D721Med (cell line): Measurements from ENCODE around the gene TTLL11.
A peak's percentile ranks its signal among the peaks of the same experiment; 100 is the strongest.
"Not testable (repeated sequence)": the region's sequence is repeated elsewhere in the genome, so short reads cannot be mapped to it uniquely, and the experiment has no call there.

Experiments used
- DNase-seq: peaks from one replicate; pipeline ENCODE4 v3.0.0; 2011; ENCODE audit warnings: low spot score; ENCODE audit not compliant: insufficient read length
- FAIRE-seq: peaks from 2 replicates; lab custom pipeline; 2011; peaks lifted over from hg19 to GRCh38; lab: Jason Lieb, UNC
- CTCF ChIP-seq: IDR thresholded peaks from 2 replicates; pipeline ENCODE4 v1.5.1; 2012; ENCODE audit warnings: mild to moderate bottlenecking, control low read depth; ENCODE audit not compliant: insufficient read depth; ENCODE audit errors: missing control alignments

The TTLL11 gene

GRCh38 chr9:122011818-122012498 lies 81.2 kb downstream of the TTLL11 start:
- DNase-seq (no peak), FAIRE-seq (no peak)
- TF ChIP-seq CTCF: no peak

- FAIRE-seq (no peak), DNase-seq (no peak)
- TF ChIP-seq CTCF: no peak
These were observed 84.5 kb downstream of the TTLL11 start for GRCh38 chr9:122008559-122008958.

- no peak for TF ChIP-seq CTCF
- DNase-seq: no peak
- no peak for FAIRE-seq
These were observed 85.3 kb downstream of the TTLL11 start for GRCh38 chr9:122007837-122008236.

- TF ChIP-seq CTCF: peak; percentile 35
- no peak for DNase-seq
- no peak for FAIRE-seq
These were observed 87.5 kb downstream of the TTLL11 start for GRCh38 chr9:122005597-122005996.

- DNase-seq (no peak), FAIRE-seq (no peak)
- TF ChIP-seq CTCF: no peak
These were observed 88.5 kb downstream of the TTLL11 start for GRCh38 chr9:122004589-122004988.

GRCh38 chr9:122001491-122002201 lies 91.5 kb downstream of the TTLL11 start:
- no peak for TF ChIP-seq CTCF
- FAIRE-seq (no peak), DNase-seq (no peak)

GRCh38 chr9:122000526-122000925 lies 92.6 kb downstream of the TTLL11 start:
- not testable (repeated sequence) for DNase-seq, FAIRE-seq
